Esophagus squamous epithelium (tissue), 4 donors: ENCODE measurements around the gene POLRMT.

Experiments used
- CTCF ChIP-seq, 6 experiments: fragments of 450-650 bp in 4 of 6; fragments of 200-600 bp in 2 of 6; sonication (generic) in 2 of 6; IDR thresholded peaks; one replicate each; pipeline ENCODE4 v1.5.1; 2016 to 2019; ENCODE audit warnings: antibody characterized with exemption in 6 of 6, mild to moderate bottlenecking in 4 of 6, moderate library complexity in 4 of 6
- POLR2A ChIP-seq, 4 donors: fragments of 450-650 bp; IDR thresholded peaks; one replicate each; pipeline ENCODE4 v1.6.1; 2017; ENCODE audit warnings: antibody characterized with exemption in 4 of 4, mild to moderate bottlenecking in 4 of 4, moderate library complexity in 3 of 4

GRCh38 chr19:572743-573518 is 60.4 kb downstream of the POLRMT start:
- TF ChIP-seq CTCF (IDR thresholded peaks at IDR 0.05) (no peak), POLR2A (IDR thresholded peaks at IDR 0.05) (no peak)
